HG03558 (cell line): ENCODE results near the gene CAMKMT.

ENCODE experiments used
- ATAC-seq: cut with Tn5 transposase; IDR thresholded peaks from one replicate; pipeline ENCODE4 v1.9.1; 2021; ENCODE audit warnings: moderate number of reproducible peaks; ENCODE audit not compliant: unreplicated experiment; ENCODE audit errors: extremely low read depth

CAMKMT gene

GRCh38 chr2:44807201-44808025 is 445.7 kb downstream of the CAMKMT start:
- no peak for ATAC-seq

DNA sequence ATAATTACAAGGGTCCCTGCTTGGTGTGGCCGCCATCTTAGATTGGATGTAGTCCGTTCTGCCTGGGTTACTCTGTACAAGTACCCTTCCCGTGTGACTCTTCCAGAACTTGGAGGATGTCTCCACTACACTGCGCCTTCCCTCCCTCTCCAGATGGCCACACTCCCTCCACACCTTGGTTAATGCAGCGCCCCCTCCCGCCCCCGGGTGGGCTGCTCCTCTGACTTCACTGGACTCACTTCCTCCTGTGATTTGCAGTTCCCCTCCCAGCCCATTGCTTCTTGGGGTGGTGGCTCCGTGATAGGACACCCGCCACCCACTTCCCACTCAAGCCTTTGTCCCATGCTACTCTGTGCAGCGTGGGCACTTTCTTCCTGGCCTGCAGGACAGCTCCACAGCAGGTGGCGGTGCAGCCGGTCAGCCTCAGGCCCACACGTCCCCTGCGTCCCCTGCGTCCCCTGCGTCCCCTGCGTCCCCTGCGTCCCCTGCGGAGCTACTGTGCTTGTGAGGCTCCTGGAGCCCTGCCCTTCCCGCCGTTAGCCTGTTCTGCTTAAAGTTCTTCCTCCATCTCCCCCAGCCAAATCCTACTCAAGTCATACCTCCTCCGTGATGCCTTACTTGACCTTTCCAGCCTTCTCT is 449.3 kb downstream of the CAMKMT start:
- no peak for ATAC-seq

GRCh38 chr2:44813165-44813564 is 451.4 kb downstream of the CAMKMT start:
- no peak for ATAC-seq

DNA sequence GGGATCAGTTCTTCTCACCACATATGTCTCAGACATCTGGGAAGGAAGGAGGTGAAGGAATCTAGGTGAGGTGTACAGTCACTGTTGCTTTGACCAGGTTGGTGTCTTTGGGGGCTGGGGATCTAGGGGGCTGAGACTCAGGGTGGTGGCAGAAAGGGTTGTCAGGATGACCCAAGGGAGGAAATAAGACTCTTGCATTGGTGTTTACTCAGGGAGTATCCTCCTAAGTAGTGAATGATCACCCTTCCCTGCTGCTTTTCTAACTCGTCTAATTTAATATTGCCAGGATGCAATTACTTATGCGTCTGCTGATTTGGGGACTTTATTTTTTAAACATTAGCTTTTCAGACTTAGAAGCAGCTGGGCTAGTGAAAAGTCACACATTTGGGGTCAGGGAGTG is 451.9 kb downstream of the CAMKMT start:
- ATAC-seq, result no peak

DNA sequence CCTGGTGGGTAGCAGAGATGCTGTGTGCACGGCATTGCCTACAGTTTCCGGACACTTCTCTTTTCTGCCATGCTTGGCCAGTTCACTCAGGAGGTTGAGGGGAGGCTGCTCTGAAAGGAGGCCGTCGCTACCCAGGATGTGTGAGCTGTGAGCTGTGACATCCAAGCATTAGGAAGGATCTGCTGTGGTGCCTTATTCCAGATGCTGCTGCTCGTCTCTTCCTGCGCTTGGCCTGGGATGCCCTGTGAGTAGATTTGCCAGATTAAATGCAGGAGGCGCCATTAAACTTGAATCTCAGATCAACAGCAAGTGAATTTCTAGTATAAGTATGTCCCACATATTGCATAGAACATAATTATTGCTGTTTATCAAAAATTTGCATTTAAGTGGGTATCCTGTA is 455.5 kb downstream of the CAMKMT start:
- no peak for ATAC-seq

- no peak for ATAC-seq
These were observed 456.1 kb downstream of the CAMKMT start for GRCh38 chr2:44817673-44818335.

DNA sequence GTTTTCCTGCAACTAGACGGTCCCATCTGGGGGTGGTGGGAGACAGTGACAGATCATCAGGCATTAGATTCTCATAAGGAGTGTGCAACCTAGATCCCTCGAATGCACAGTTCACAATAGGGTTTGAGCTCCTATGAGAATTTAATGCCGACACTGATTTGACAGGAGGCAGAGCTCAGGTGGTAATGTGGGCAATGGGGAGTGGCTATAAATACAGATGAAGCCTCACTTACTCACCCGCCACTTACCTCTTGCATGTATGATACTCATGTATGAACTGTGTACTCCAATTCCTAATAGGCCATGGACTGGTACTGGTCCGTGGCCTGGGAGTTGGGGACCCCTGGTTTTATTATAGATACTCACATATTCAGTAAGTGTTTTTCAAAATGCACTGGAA is 457.3 kb downstream of the CAMKMT start:
- no peak for ATAC-seq

DNA sequence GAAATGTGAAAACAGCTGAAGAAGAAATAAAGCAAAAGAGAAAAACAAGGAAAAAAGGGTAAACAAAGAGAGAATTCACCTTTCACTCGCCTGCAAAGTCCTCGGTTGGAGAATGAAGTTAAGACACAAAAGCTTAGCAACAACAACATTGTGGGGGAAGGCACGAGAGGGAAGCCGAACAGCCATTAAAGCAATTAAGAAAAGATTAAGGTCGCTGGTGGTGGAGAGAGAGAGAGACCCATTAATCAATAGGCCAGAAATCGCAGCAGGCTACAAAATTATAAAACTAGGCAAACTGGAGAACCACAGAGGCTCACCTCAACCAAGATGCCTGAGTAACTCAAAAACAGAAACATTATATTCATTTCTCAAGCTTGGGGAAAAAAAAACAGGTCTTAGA is 459.8 kb downstream of the CAMKMT start:
- no peak for ATAC-seq

DNA sequence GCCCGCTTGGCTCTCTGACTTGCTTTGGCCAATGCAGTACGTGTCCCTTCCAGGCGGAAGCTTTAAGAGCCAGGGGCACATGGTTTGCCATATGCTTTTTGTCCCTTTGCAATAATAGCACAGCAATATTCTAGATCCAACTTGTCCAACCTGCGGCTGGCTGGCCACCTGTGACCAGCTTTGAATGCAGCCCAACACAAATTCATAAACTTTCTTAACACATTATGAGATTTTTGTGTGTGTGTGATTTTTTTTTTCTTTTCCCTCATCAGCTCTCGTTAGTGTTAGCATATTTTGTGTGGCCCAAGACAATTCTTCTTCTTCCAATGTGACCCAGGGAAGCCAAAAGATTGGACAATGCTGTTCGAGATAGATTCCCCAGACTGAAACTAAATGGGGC is 460.4 kb downstream of the CAMKMT start:
- no peak for ATAC-seq
